Activated CD4-positive, alpha-beta T cell treated with anti-CD3 and anti-CD28 coated beads, Interleukin-2, amount 10 ng/mL, durations not matched to agents 7 days and 5 days (primary cell): ENCODE measurements around the gene AP3M1. TPM values are rescaled to one million over a fixed set of nuclear protein-coding genes. Genes with fewer than 3 reads are reported as not detected.

Experiments used
- CTCF ChIA-PET: fragments of 350-600 bp; sonication (Branson Sonifier 250); formaldehyde crosslinking; loops from one replicate; lab custom pipeline; 2021; ENCODE audit warnings: antibody characterized with exemption; lab: Charles Lee
- POLR2A ChIA-PET: fragments of 350-600 bp; sonication (Branson Sonifier 250); formaldehyde crosslinking; loops from one replicate; lab custom pipeline; 2021; ENCODE audit warnings: antibody characterized with exemption; lab: Charles Lee
- DNase-seq: peaks from one replicate; pipeline ENCODE4 v3.0.0-alpha.2; 2020
- H3K27ac Mint-ChIP-seq: one replicate; pipeline ENCODE4 v1.8.0; 2021; ENCODE audit warnings: mild to moderate bottlenecking, moderate library complexity, mixed read lengths
- H3K27me3 Mint-ChIP-seq: one replicate; pipeline ENCODE4 v1.8.0; 2021; ENCODE audit warnings: mixed read lengths
- H3K36me3 Mint-ChIP-seq: one replicate; pipeline ENCODE4 v1.8.0; 2021; ENCODE audit warnings: low read depth, mixed read lengths
- H3K4me1 Mint-ChIP-seq: one replicate; pipeline ENCODE4 v1.8.0; 2021; ENCODE audit warnings: mixed read lengths
- H3K4me3 Mint-ChIP-seq: one replicate; pipeline ENCODE4 v1.8.0; 2021; ENCODE audit warnings: mild to moderate bottlenecking, moderate library complexity, mixed read lengths
- H3K9me3 Mint-ChIP-seq: one replicate; pipeline ENCODE4 v1.8.0; 2021; ENCODE audit warnings: mixed read lengths
- total RNA-seq, 2 experiments: library from RNA; stranded (reverse); gene quantifications; one replicate each; pipeline ENCODE4 v1.2.3, GENCODE V29; 2021

The AP3M1 gene
- total RNA-seq, 2 experiments from 2014 or later, result 42.0 to 50.5 TPM

GRCh38 chr10:74072503-74072902 lies 78.1 kb downstream of the AP3M1 start:
- Mint-ChIP-seq H3K4me3 (no peak overlapping the region), H3K36me3 (peaks cover 49% of the 10 kb centered on the region), H3K4me1 (peaks cover 3% of the 10 kb centered on the region), H3K27me3 (no peaks in the 10 kb centered on the region), H3K27ac (no peak overlapping the region), H3K9me3 (no peaks in the 10 kb centered on the region)
- POLR2A ChIA-PET, result no interaction called here
- CTCF ChIA-PET, result interaction anchor here (1.4 to 2.2 kb wide), 2 partner anchors 13 to 18 kb away, joined by 3 to 8 read pairs; no protein-coding TSS in a partner anchor
- no peak for DNase-seq

- ChIA-PET CTCF (no interaction called here), POLR2A (no interaction called here)
- DNase-seq, result no peak
Observed at GRCh38 chr10:74071157-74071556, 79.5 kb downstream of the AP3M1 start.

More at GRCh38 chr10:74071157-74071556, 79.5 kb downstream of the AP3M1 start:
- Mint-ChIP-seq H3K9me3 (no peaks in the 10 kb centered on the region), H3K27ac (no peak overlapping the region), H3K4me1 (no peaks in the 10 kb centered on the region), H3K27me3 (no peaks in the 10 kb centered on the region), H3K36me3 (peaks cover 41% of the 10 kb centered on the region), H3K4me3 (no peak overlapping the region)

Other genes with a start within 250 kb of the AP3M1 start
- gene PLAU, start 239.7 kb downstream of the AP3M1 start, total RNA-seq, result under 1 TPM; 0.89 to 0.96 TPM
- 10 to 100 TPM; 75.5 to 86.4 TPM for gene VCL, start 152.7 kb downstream of the AP3M1 start, total RNA-seq
- gene ADK, start 393 bp upstream of the AP3M1 start, total RNA-seq, result 10 to 100 TPM; 36.8 to 38.5 TPM